HS-27A (cell line): ENCODE measurements around the gene CCDC188.

Experiments used
- DNase-seq: peaks from one replicate; pipeline ENCODE4 v3.0.0-alpha.2; 2012; ENCODE audit warnings: low read depth, missing footprints

CCDC188 gene

DNA sequence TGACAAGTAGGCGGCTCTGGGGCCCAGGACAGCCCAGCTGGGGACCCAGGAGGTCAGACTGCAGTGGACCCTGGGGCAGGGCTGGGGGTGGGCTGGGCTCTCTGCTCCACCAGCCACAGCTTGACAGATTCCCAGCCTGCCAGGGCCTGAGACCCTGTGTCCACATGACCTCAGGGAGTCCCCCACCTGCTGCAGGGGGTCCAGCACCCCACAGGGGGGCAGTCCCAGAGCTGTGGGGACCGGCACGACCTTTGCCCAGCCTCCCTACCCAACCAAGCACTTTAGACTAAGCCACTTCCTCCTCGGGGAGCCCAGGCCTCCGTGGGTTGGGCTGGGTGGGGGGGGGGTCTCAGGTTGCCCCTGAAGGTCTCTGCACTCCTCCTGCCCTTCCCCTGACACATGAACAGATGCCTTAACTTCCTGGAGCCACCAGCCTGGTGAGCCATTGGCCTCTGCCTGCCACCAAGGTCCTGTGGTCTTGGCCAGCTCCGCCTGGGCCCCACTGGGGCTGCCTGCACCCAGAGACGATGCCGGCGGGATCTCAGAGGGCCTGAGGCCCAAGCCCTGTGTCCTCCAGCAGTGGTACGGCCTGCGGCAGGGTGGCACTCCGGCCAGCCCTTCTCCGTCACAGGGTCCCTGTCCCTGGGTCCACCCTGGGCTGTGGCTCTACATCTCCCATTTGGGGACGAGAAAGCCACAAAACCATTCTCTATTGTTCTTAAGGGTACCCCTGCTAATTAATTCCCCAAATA, 3.4 kb downstream of the CCDC188 start:
- DNase-seq, result no peak

DNA sequence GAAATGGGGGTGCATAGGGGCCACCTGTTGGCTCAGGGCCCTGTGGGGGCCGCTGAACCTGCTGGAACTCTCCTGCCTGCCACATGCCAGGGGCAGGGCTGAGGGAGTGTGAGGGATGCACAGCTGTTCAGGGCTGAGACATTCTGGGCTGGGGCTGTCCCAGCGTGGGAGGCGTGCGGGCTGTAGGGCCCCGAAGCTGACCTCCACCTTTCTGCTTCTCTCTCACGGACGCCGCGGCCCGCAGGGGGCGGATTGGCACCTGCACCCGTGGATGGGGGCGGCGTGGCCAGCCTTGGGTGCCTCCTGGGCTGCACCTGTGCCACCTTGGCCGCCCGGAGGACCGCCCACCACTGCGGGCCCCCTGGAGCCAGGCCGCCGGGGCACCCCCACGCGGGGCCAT, 4.1 kb downstream of the CCDC188 start:
- DNase-seq, result no peak

DNA sequence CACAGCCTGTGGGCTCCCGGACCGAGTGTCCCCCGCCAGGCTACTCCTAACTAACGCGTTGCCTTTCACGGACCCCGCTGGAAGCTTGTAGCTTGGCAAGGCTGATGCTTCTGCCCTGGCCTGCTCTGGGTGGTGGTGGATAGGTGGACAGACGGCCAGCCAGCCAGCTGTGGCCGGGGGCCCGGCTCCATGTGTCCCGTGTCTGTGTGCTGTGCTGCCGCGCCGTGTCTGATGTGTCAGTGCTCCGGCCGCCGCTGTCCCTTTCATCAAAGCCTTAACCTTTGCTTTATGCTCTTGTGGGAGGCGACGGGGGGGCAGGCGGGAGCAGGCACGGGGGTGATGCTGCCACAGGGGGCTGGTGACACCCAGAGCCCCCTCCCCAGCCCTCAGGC, 5.0 kb downstream of the CCDC188 start:
- no peak for DNase-seq

GRCh38 chr22:20145206-20145831, 5.5 kb downstream of the CCDC188 start:
- DNase-seq, result no peak

DNA sequence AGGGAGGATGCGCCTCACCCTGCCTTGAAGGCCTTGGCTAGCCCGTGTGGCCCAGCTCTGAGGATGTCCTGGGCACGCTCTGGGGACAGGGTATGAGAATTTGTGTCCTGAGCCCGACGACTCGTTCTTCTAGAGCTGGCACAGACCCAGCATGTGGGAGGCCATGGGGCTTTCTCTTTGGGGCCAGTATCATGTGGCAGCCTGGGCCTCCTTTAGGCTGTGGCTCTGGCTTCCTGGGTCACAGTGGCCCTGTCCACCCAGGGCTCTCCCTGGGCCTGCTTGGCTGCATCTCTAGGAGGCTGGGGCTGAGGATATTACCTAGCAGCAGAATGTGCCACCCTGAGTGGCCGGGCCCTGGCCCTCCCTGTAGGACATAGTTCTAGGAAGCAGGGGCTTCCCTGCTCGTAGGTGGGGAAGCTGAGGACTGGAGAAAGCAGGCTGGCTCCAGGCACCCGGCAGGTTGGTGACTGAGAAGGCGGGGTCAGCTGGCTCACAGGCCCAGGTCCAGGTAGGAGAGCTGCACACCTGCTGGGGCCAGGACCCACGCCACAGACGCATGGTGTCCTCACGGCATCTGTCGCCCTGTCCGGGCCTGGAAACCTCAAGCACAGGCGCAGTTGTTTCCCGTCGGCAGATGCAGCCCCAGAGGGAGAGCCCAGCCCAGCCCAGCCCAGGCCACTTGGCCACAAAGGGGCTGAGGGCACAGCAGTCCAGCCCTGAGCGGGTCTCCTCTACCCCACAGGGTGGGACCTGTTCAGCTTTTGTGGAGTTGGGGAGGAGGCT, 6.8 kb downstream of the CCDC188 start:
- DNase-seq, result no peak

DNA sequence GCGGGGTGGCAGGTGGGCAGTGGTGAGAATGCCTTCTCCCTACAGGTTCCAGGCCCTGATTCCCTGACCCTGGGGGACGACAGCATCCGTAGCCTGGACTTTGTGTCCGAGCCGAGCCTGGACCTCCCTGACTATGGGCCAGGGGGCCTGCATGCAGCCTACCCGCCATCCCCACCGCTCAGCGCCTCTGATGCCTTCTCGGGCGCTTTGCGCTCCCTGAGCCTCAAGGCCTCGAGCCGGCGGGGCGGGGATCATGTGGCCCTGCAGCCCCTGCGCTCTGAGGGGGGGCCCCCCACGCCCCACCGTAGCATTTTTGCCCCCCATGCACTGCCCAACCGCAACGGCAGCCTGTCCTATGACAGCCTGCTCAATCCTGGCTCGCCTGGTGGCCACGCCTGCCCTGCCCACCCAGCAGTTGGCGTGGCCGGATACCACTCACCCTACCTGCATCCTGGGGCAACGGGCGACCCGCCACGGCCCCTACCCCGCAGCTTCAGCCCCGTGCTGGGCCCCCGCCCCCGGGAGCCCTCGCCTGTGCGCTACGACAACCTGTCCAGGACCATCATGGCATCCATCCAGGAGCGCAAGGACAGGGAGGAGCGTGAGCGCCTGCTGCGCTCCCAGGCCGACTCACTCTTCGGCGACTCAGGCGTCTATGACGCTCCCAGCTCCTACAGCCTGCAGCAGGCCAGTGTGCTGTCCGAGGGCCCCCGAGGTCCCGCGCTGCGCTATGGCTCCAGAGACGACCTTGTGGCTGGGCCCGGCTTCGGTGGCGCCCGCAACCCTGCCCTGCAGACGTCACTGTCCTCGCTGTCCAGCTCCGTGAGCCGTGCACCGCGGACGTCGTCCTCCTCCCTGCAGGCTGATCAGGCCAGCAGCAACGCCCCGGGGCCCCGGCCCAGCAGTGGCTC, 7.9 kb downstream of the CCDC188 start:
- no peak for DNase-seq

DNA sequence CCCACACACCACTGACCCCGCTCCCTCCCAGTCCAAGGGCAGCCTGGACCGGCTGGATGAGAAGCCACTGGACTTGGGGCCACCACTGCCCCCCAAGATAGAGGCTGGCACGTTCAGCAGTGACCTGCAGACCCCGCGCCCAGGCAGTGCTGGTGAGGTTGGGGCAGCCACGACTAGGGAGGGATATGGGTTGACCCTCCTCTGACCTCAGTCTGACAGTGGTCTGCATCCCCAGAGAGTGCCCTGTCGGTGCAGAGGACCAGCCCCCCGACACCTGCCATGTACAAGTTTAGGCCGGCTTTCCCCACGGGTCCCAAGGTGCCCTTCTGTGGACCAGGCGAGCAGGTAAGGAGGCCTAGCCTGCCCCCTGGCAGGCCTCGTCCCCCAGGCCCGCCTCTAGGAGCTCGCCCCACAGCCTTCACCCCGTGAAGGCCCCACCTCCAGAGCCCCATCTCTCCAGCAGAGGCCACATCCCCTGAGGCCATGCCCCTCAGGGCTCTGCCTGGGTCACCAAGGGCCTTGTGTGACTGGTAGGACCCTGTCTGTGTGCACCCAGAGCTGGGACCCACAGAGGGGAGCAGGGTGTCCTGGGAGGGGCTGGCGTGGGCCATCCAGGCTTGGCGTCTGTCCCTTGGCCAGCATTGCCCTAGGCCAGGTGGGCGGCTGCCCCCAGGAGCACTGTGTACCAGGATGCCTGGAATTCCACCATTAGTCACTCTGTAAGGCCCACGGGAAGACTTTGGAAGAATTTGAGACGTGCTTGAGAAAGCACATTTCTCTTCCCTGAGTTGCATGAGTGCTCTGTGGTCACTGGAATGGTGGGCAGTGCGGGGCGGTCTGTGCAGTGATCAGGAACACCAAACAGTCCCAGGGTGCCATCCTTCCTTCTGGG, 9.4 kb downstream of the CCDC188 start:
- peak; percentile 42 for DNase-seq

- DNase-seq, result no peak
Measured at GRCh38 chr22:20140521-20140964, 10.3 kb downstream of the CCDC188 start.

- no peak for DNase-seq
Measured at GRCh38 chr22:20140107-20140445, 10.8 kb downstream of the CCDC188 start.

DNA sequence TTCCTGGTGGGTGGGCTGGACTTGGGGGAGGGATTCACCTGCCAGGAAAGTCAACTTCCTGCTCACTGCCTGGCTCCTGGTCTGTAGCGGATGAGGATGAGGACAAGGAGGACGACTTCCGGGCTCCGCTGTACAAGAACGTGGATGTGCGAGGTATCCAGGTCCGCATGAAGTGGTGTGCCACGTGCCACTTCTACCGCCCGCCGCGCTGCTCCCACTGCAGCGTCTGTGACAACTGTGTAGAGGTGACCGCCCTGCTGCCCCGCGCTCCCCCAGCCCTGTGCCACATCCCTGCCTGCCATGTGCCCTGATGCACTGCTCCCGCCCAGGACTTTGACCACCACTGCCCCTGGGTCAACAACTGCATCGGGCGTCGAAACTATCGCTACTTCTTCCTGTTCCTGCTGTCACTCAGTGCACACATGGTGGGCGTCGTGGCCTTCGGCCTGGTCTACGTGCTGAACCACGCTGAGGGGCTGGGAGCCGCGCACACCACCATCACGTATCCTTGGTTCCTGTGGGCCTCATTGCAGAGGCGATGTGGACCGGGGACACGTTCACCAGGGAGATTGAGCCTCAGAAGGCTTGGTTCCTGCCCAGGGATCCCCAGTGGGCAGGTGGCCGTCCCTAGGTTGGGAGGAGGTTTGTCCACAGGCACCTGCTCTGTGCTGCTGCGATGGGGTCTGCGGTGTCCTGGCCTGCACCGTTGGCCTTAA, 11.3 kb downstream of the CCDC188 start:
- DNase-seq, result no peak

GRCh38 chr22:20138868-20139267, 12.0 kb downstream of the CCDC188 start:
- no peak for DNase-seq

GRCh38 chr22:20138417-20138738, 12.5 kb downstream of the CCDC188 start:
- no peak for DNase-seq

GRCh38 chr22:20137671-20138416, 13.0 kb downstream of the CCDC188 start:
- no peak for DNase-seq

GRCh38 chr22:20137113-20137512, 13.7 kb downstream of the CCDC188 start:
- DNase-seq, result no peak

DNA sequence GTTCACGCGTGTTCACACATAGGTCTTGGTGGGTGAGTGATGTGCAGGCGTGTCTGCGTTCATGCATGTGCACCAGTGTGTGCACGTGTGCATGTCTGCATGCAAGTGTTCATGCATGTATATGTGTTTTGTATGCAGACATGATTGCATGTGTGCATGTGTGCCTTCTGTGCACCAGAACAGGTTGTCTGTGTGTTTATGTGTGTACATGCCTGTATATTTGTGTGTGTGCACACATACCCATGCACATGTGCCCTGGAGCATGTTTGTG, 14.3 kb downstream of the CCDC188 start:
- DNase-seq, result no peak

DNA sequence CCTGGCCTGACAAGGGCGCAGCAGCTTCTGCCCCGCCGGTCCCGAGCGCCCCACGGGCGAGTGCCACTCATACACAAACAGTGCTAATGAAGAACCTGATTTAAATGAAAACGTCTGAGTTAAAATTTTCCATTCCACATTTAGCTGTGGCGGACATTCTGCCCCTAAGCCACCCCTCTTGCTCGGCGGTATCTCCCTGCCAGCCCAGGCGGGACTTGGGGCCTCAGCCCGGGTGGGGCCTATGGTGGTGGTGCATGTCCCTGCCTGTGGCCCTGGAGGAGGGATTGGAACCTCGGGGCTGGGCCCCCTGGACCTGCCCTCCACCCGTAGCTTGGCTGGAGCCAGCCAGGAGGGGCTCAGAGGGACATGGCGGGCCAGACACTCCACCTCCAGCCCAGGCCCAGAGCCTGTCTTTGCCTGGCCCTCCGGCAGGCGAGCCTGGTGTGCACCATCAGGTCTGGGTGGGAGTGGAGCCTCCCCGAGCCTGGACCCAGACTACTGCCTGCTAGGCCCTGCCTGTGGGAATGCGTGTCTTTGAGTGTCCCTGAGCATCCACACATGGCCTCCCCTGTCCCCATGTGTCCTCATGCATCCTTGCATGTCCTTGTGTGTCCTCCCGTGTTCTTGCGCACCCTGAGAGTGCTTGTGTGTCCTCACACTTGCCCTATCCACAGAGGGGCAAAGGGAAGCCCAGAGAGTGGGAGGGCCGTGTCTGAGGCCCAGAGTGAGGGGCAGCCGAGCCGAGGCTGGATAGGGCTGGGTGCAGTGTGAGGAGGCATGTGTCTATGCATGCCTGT, 14.9 kb downstream of the CCDC188 start:
- no peak for DNase-seq

DNA sequence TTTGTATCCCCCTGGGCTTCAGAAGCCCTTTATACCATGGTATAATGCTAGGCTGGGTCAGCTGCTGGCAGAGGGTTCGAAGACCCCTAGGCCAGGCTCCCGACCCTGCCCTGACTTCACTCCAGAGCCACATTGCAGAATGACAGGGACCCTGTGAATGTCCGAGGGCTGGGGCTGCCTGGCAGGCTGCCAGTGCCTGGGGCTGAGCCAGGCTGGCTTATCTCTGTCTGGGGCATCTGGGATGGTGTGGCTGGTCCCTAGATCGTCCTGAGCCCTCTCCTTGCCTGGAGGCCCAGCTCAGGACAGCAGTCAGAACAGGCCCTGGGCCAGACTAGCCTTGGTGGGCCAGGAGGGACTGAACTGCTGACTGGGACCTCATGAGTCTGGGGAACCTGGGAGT, 15.6 kb downstream of the CCDC188 start:
- no peak for DNase-seq

DNA sequence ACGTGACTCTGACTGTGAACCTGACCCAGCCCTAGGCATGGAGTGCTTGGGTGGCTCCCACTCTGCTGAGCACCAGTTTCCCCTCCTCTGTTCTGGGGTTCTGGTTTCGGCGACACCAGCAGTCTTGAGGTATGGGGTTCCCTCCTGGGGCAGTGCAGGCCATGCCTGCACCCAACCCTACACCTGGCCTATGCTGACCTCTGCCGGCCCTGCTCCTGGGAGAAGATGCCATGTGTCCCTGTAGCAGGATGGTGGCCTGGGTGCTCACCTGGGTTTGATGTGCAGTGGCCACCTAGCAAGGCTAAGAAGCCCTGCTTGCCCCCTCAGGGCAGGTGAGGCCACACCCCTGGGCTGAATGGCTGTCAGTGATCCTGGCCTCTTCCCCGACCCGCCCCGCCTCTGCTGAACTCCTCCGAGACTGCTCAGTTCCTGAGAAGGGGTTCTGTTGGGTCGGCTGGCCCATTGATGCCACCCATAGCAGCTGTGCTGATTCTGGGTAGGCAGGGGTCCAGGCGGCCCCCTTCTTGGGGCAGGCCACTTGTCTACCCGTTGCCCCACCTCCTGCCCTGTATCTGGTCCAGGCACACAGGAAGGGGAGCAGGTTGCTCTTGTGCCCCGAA, 16.8 kb downstream of the CCDC188 start:
- DNase-seq, result no peak
